Immature natural killer cell (primary cell): ENCODE measurements around the gene CNPY1. TPM values are rescaled to one million over a fixed set of nuclear protein-coding genes. Genes with fewer than 3 reads are reported as not detected.
"Not testable (repeated sequence)": the region's sequence is repeated elsewhere in the genome, so short reads cannot be mapped to it uniquely, and the experiment has no call there.

ENCODE experiments used
- DNase-seq, 3 donors: peaks; one replicate each; pipeline ENCODE4 v3.0.0; 2022; ENCODE audit warnings: mixed read lengths in 1 of 3
- H3K27ac Mint-ChIP-seq, 6 donors: one replicate each; pipeline ENCODE4 v1.8.0; 2020; ENCODE audit warnings: mixed read lengths in 6 of 6, mild to moderate bottlenecking in 5 of 6, inconsistent platforms in 4 of 6, moderate library complexity in 3 of 6
- H3K27me3 Mint-ChIP-seq, 3 donors: one replicate each; pipeline ENCODE4 v1.8.0; 2020 to 2021; ENCODE audit warnings: low read depth in 3 of 3, mild to moderate bottlenecking in 3 of 3, mixed read lengths in 3 of 3, moderate library complexity in 3 of 3, inconsistent platforms in 1 of 3
- H3K36me3 Mint-ChIP-seq, 3 donors: one replicate each; pipeline ENCODE4 v1.8.0; 2020; ENCODE audit warnings: mixed read lengths in 3 of 3, inconsistent platforms in 2 of 3, mild to moderate bottlenecking in 2 of 3
- H3K4me1 Mint-ChIP-seq, 2 donors: one replicate each; pipeline ENCODE4 v1.8.0; 2020; ENCODE audit warnings: inconsistent platforms in 2 of 2, mild to moderate bottlenecking in 2 of 2, mixed read lengths in 2 of 2, moderate library complexity in 1 of 2
- H3K4me3 Mint-ChIP-seq, 5 donors: one replicate each; pipeline ENCODE4 v1.8.0; 2020; ENCODE audit warnings: mild to moderate bottlenecking in 5 of 5, mixed read lengths in 5 of 5, inconsistent platforms in 3 of 5, moderate library complexity in 3 of 5
- H3K9me3 Mint-ChIP-seq, 6 donors: one replicate each; pipeline ENCODE4 v1.8.0; 2020; ENCODE audit warnings: mild to moderate bottlenecking in 6 of 6, mixed read lengths in 6 of 6, inconsistent platforms in 4 of 6, moderate library complexity in 3 of 6
- polyA plus RNA-seq, 3 donors: library from polyadenylated mRNA; unstranded; fragments of 300-500 nt; fragmentation: Illumina TruSeq; gene quantifications; one replicate each; pipeline ENCODE4 v1.2.3, GENCODE V29; 2021

CNPY1 gene
- polyA plus RNA-seq, 3 donors from 2014 or later = not detected

GRCh38 chr7:155570991-155571390 lies 24.6 kb upstream of the CNPY1 start:
- H3K4me1 Mint-ChIP-seq = no peaks in the 10 kb centered on the region
- H3K27ac Mint-ChIP-seq = no peak overlapping the region
- H3K27me3 Mint-ChIP-seq = peaks cover 0 to 5% (median 0%) of the 10 kb centered on the region in 3 donors
- no peak overlapping the region for H3K4me3 Mint-ChIP-seq
- H3K9me3 Mint-ChIP-seq = no peaks in the 10 kb centered on the region
- H3K36me3 Mint-ChIP-seq = no peaks in the 10 kb centered on the region
- no peak for DNase-seq

- no peak for DNase-seq
- H3K27ac Mint-ChIP-seq = no peak overlapping the region
- H3K36me3 Mint-ChIP-seq = no peaks in the 10 kb centered on the region
- H3K27me3 Mint-ChIP-seq = peaks cover 0 to 5% (median 0%) of the 10 kb centered on the region in 3 donors
- H3K4me3 Mint-ChIP-seq = no peak overlapping the region
- no peaks in the 10 kb centered on the region for H3K9me3 Mint-ChIP-seq
- no peaks in the 10 kb centered on the region for H3K4me1 Mint-ChIP-seq
These were observed 24.0 kb upstream of the CNPY1 start for GRCh38 chr7:155570171-155570958.

- H3K4me1 Mint-ChIP-seq = no peaks in the 10 kb centered on the region
- no peaks in the 10 kb centered on the region for H3K36me3 Mint-ChIP-seq
- H3K4me3 Mint-ChIP-seq = no peak overlapping the region
- no peak overlapping the region for H3K27ac Mint-ChIP-seq
- peaks cover 0 to 5% (median 2%) of the 10 kb centered on the region in 3 donors for H3K27me3 Mint-ChIP-seq
- H3K9me3 Mint-ChIP-seq = no peaks in the 10 kb centered on the region
- no peak for DNase-seq
These were observed 23.3 kb upstream of the CNPY1 start for GRCh38 chr7:155569681-155570080.

GRCh38 chr7:155568842-155569494 lies 22.6 kb upstream of the CNPY1 start:
- Mint-ChIP-seq H3K4me3 (no peak overlapping the region), H3K4me1 (no peaks in the 10 kb centered on the region), H3K36me3 (no peaks in the 10 kb centered on the region), H3K27me3 (peaks cover 0 to 5% (median 3%) of the 10 kb centered on the region in 3 donors), H3K9me3 (no peaks in the 10 kb centered on the region), H3K27ac (no peak overlapping the region)
- no peak for DNase-seq

- Mint-ChIP-seq H3K4me3 (no peak overlapping the region), H3K4me1 (no peaks in the 10 kb centered on the region), H3K36me3 (no peaks in the 10 kb centered on the region), H3K27ac (no peak overlapping the region), H3K27me3 (peaks cover 0 to 5% (median 3%) of the 10 kb centered on the region in 3 donors), H3K9me3 (no peaks in the 10 kb centered on the region)
- DNase-seq = no peak
These were observed 21.9 kb upstream of the CNPY1 start for GRCh38 chr7:155568333-155568660.

GRCh38 chr7:155567646-155568332 lies 21.4 kb upstream of the CNPY1 start:
- no peak overlapping the region for H3K27ac Mint-ChIP-seq
- H3K27me3 Mint-ChIP-seq = peaks cover 0 to 5% (median 4%) of the 10 kb centered on the region in 3 donors
- no peak overlapping the region for H3K4me3 Mint-ChIP-seq
- DNase-seq = no peak
- no peaks in the 10 kb centered on the region for H3K9me3 Mint-ChIP-seq
- H3K36me3 Mint-ChIP-seq = no peaks in the 10 kb centered on the region
- H3K4me1 Mint-ChIP-seq = no peaks in the 10 kb centered on the region

- H3K4me1 Mint-ChIP-seq = no peaks in the 10 kb centered on the region
- no peak overlapping the region for H3K27ac Mint-ChIP-seq
- no peak for DNase-seq
- H3K9me3 Mint-ChIP-seq = no peaks in the 10 kb centered on the region
- no peak overlapping the region for H3K4me3 Mint-ChIP-seq
- H3K36me3 Mint-ChIP-seq = no peaks in the 10 kb centered on the region
- peaks cover 0 to 5% (median 3%) of the 10 kb centered on the region in 3 donors for H3K27me3 Mint-ChIP-seq
These were observed 19.9 kb upstream of the CNPY1 start for GRCh38 chr7:155566011-155566836.

- peaks cover under 1 to 5% (median 3%) of the 10 kb centered on the region in 3 donors for H3K27me3 Mint-ChIP-seq
- H3K36me3 Mint-ChIP-seq = no peaks in the 10 kb centered on the region
- H3K4me3 Mint-ChIP-seq = no peak overlapping the region
- no peak overlapping the region for H3K27ac Mint-ChIP-seq
- no peaks in the 10 kb centered on the region for H3K9me3 Mint-ChIP-seq
- H3K4me1 Mint-ChIP-seq = no peaks in the 10 kb centered on the region
- DNase-seq = no peak
These were observed 19.2 kb upstream of the CNPY1 start for GRCh38 chr7:155565596-155565995.

GRCh38 chr7:155562976-155563375 lies 16.6 kb upstream of the CNPY1 start:
- DNase-seq, H3K36me3 Mint-ChIP-seq, H3K4me1 Mint-ChIP-seq, H3K27me3 Mint-ChIP-seq, H3K27ac Mint-ChIP-seq, H3K4me3 Mint-ChIP-seq, H3K9me3 Mint-ChIP-seq: not testable (repeated sequence)

- no peak overlapping the region for H3K4me3 Mint-ChIP-seq
- no peak for DNase-seq
- H3K27me3 Mint-ChIP-seq = peaks cover 1 to 7% (median 6%) of the 10 kb centered on the region in 3 donors
- H3K27ac Mint-ChIP-seq = no peak overlapping the region
- H3K4me1 Mint-ChIP-seq = no peaks in the 10 kb centered on the region
- H3K9me3 Mint-ChIP-seq = peaks cover 0 to 3% (median 0%) of the 10 kb centered on the region in 6 donors
- no peaks in the 10 kb centered on the region for H3K36me3 Mint-ChIP-seq
These were observed 15.7 kb upstream of the CNPY1 start for GRCh38 chr7:155562106-155562505.

GRCh38 chr7:155560982-155561686 lies 14.8 kb upstream of the CNPY1 start:
- Mint-ChIP-seq H3K4me3 (no peak overlapping the region), H3K36me3 (no peaks in the 10 kb centered on the region), H3K27me3 (peaks cover 1 to 7% (median 7%) of the 10 kb centered on the region in 3 donors), H3K9me3 (peaks cover 0 to 3% (median 0%) of the 10 kb centered on the region in 6 donors), H3K4me1 (no peaks in the 10 kb centered on the region), H3K27ac (no peak overlapping the region)
- no peak for DNase-seq

- H3K4me3 Mint-ChIP-seq = no peak overlapping the region
- no peaks in the 10 kb centered on the region for H3K36me3 Mint-ChIP-seq
- DNase-seq = no peak
- H3K27me3 Mint-ChIP-seq = peaks cover 1 to 7% (median 7%) of the 10 kb centered on the region in 3 donors
- no peaks in the 10 kb centered on the region for H3K4me1 Mint-ChIP-seq
- H3K27ac Mint-ChIP-seq = no peak overlapping the region
- peaks cover 0 to 3% (median 0%) of the 10 kb centered on the region in 6 donors for H3K9me3 Mint-ChIP-seq
These were observed 14.0 kb upstream of the CNPY1 start for GRCh38 chr7:155560196-155560885.
